HCT116 (cell line): Measurements from ENCODE around the gene MAP2K5. TPM values are rescaled to one million over a fixed set of nuclear protein-coding genes. Genes with fewer than 3 reads are reported as not detected.

Experiments
- ATAC-seq: fragments of 200-7000 bp; cut with Tn5 transposase; 2 replicates; pipeline ENCODE4 v1.9.1; 2020; ENCODE audit warnings: mild to moderate bottlenecking, moderate library complexity
- BruUV-seq: library from RNA; stranded (reverse); fragments of 400-500 nt; replicated peaks from 2 replicates; lab custom pipeline; 2021; lab: Mats Ljungman, UMichigan
- CTCF ChIA-PET: fragments of 300-600 bp; sonication (Branson Sonifier 250); formaldehyde crosslinking; loops from one replicate; lab custom pipeline; 2021; ENCODE audit warnings: antibody characterized with exemption; lab: Charles Lee
- POLR2A ChIA-PET: fragments of 300-600, 350-600 bp; sonication (Branson Sonifier 250); formaldehyde crosslinking; loops from one replicate; lab custom pipeline; 2021; ENCODE audit warnings: antibody characterized with exemption; lab: Charles Lee
- RAD21 ChIA-PET, 2 experiments: fragments of 300-600 bp; sonication (Branson Sonifier 250); formaldehyde crosslinking; loops; one replicate each; lab custom pipeline; 2023; ENCODE audit warnings: low total read pairs in 2 of 2; ENCODE audit not compliant: uncharacterized antibody in 2 of 2, unreplicated experiment in 2 of 2, low non-redundant PET in 1 of 2; lab: Charles Lee
- DNase-seq: peaks from one replicate; pipeline ENCODE4 v3.0.0-alpha.2; 2010; ENCODE audit warnings: low read depth, low spot score
- H2AFZ ChIP-seq: fragments of 200-600 bp; shearing (Covaris generic), sonication (generic); 2 replicates; pipeline ENCODE4 v1.6.1; 2017; ENCODE audit warnings: low read depth, mixed run types, mixed read lengths, antibody characterized with exemption, low read length; ENCODE audit not compliant: poor library complexity, severe bottlenecking
- H3K27ac ChIP-seq: 2 replicates; pipeline ENCODE4 v1.5.1; 2012; ENCODE audit warnings: low read depth, low read length
- H3K27me3 ChIP-seq: fragments of 200-600 bp; sonication (generic); 2 replicates; pipeline ENCODE4 v1.6.1; 2016; ENCODE audit warnings: mixed run types, low read length, mixed read lengths; ENCODE audit not compliant: insufficient read depth
- H3K36me3 ChIP-seq, 2 experiments: fragments of 200-500 bp in 1 of 2; fragments of 200-600 bp in 1 of 2; sonication (Bioruptor generic) in 1 of 2; sonication (generic) in 1 of 2; 2 replicates each; pipeline versions ENCODE4 v1.5.1 to v1.6.1; 2014 to 2016; ENCODE audit warnings: low read length in 2 of 2, inconsistent platforms in 1 of 2, mixed read lengths in 1 of 2, mixed run types in 1 of 2; ENCODE audit not compliant: insufficient read depth in 2 of 2, control insufficient read depth in 1 of 2
- H3K4me1 ChIP-seq, 2 experiments: fragments of 200-600 bp in 1 of 2; sonication (generic) in 1 of 2; 2 replicates each; pipeline versions ENCODE4 v1.5.1 to v1.6.1; 2012 to 2017; ENCODE audit warnings: low read length in 2 of 2, inconsistent platforms in 1 of 2, mild to moderate bottlenecking in 1 of 2, mixed read lengths in 1 of 2, mixed run types in 1 of 2, moderate library complexity in 1 of 2; ENCODE audit not compliant: insufficient read depth in 2 of 2, control insufficient read depth in 1 of 2
- H3K4me2 ChIP-seq: fragments of 200-600 bp; sonication (generic); 2 replicates; pipeline ENCODE4 v1.6.1; 2017; ENCODE audit warnings: mixed run types, low read length, mixed read lengths
- H3K4me3 ChIP-seq, 2 experiments: fragments of 200-600 bp in 1 of 2; sonication (generic) in 1 of 2; replicated peaks in 1 of 2; 2 replicates each; pipeline ENCODE4 v1.5.1; 2011 to 2016; ENCODE audit warnings: low read length in 2 of 2, control low read depth in 1 of 2, low read depth in 1 of 2, mild to moderate bottlenecking in 1 of 2, mixed read lengths in 1 of 2, mixed run types in 1 of 2
- H3K79me2 ChIP-seq: fragments of 200-600 bp; sonication (generic); 2 replicates; pipeline ENCODE4 v1.6.1; 2017; ENCODE audit warnings: mild to moderate bottlenecking, mixed run types, low read length, moderate library complexity, mixed read lengths; ENCODE audit not compliant: insufficient read depth
- H3K9ac ChIP-seq: fragments of 200-600 bp; sonication (generic); 2 replicates; pipeline ENCODE4 v1.6.1; 2016; ENCODE audit warnings: low read length, mixed read lengths
- H3K9me2 ChIP-seq: fragments of 200-600 bp; sonication (generic), shearing (Covaris generic); 2 replicates; pipeline ENCODE4 v1.6.1; 2017; ENCODE audit warnings: mixed run types, mild to moderate bottlenecking, moderate library complexity; ENCODE audit not compliant: insufficient read depth
- H3K9me3 ChIP-seq, 2 experiments: fragments of 200-500 bp in 1 of 2; fragments of 200-600 bp in 1 of 2; sonication (Bioruptor generic) in 1 of 2; sonication (generic) in 1 of 2; 2 replicates each; pipeline ENCODE4 v1.6.1; 2014 to 2017; ENCODE audit warnings: low read length in 2 of 2, mixed read lengths in 2 of 2, inconsistent platforms in 1 of 2, low read depth in 1 of 2, mild to moderate bottlenecking in 1 of 2, mixed run types in 1 of 2, moderate library complexity in 1 of 2; ENCODE audit not compliant: control insufficient read depth in 1 of 2, insufficient read depth in 1 of 2
- H4K20me1 ChIP-seq: fragments of 200-600 bp; sonication (generic), shearing (Covaris generic); 2 replicates; pipeline ENCODE4 v1.6.1; 2017; ENCODE audit warnings: mixed run types, mild to moderate bottlenecking, moderate library complexity; ENCODE audit not compliant: insufficient read depth
- ATF3 ChIP-seq: IDR thresholded peaks from 2 replicates; pipeline ENCODE4 v1.6.1; 2012
- CBX3 ChIP-seq: IDR thresholded peaks from 2 replicates; pipeline ENCODE4 v1.6.1; 2012; ENCODE audit warnings: low read depth
- CEBPB ChIP-seq: IDR thresholded peaks from 2 replicates; pipeline ENCODE4 v1.6.1; 2012; ENCODE audit warnings: low read depth
- EGR1 ChIP-seq: IDR thresholded peaks from 2 replicates; pipeline ENCODE4 v1.6.1; 2012; ENCODE audit warnings: low read depth
- ELF1 ChIP-seq: IDR thresholded peaks from 2 replicates; pipeline ENCODE4 v1.6.1; 2012; ENCODE audit warnings: low read depth, borderline replicate concordance
- EZH2phosphoT487 ChIP-seq: fragments of 200-600 bp; IDR thresholded peaks from 2 replicates; pipeline ENCODE4 v1.6.1; 2018; ENCODE audit warnings: antibody characterized with exemption, borderline replicate concordance
- FOSL1 ChIP-seq: IDR thresholded peaks from 2 replicates; pipeline ENCODE4 v1.6.1; 2012; ENCODE audit warnings: low read depth
- JUND ChIP-seq: IDR thresholded peaks from 2 replicates; pipeline ENCODE4 v1.6.1; 2012
- MAX ChIP-seq: IDR thresholded peaks from 2 replicates; pipeline ENCODE4 v1.6.1; 2012
- POLR2A ChIP-seq: IDR thresholded peaks from 2 replicates; pipeline ENCODE4 v1.7.0; 2011; ENCODE audit warnings: borderline replicate concordance; ENCODE audit not compliant: insufficient read depth, insufficient read length; ENCODE audit errors: extremely low read depth
- POLR2AphosphoS5 ChIP-seq: IDR thresholded peaks from 2 replicates; pipeline ENCODE4 v1.6.1; 2011; ENCODE audit warnings: mild to moderate bottlenecking, low read depth, low read length, moderate library complexity
- RAD21 ChIP-seq: IDR thresholded peaks from 2 replicates; pipeline ENCODE4 v1.6.1; 2012; ENCODE audit warnings: low read depth, mild to moderate bottlenecking
- REST ChIP-seq: IDR thresholded peaks from 2 replicates; pipeline ENCODE4 v1.6.1; 2012; ENCODE audit warnings: low read depth
- SP1 ChIP-seq: IDR thresholded peaks from 2 replicates; pipeline ENCODE4 v1.6.1; 2012; ENCODE audit warnings: low read depth
- SRF ChIP-seq: IDR thresholded peaks from 2 replicates; pipeline ENCODE4 v1.6.1; 2012; ENCODE audit warnings: low read depth
- TCF7L2 ChIP-seq: IDR thresholded peaks from 2 replicates; pipeline ENCODE4 v1.7.0; 2011; ENCODE audit warnings: borderline replicate concordance, inconsistent platforms; ENCODE audit not compliant: insufficient read depth, insufficient read length; ENCODE audit errors: extremely low read depth
- ZNF274 ChIP-seq: fragments of 200-500 bp; sonication (Bioruptor generic); IDR thresholded peaks from 2 replicates; pipeline ENCODE4 v1.6.1; 2014; ENCODE audit warnings: mild to moderate bottlenecking, low read depth, low read length, inconsistent platforms
- intact Hi-C: fragments of 100-400 bp; cut with micrococcal nuclease; formaldehyde crosslinking; loops from 2 replicates; pipeline ENCODE4 v1.10.0; 2022
- total RNA-seq: library from RNA; stranded (reverse); gene quantifications from one replicate; pipeline ENCODE4 v1.2.1, GENCODE V29; 2021; ENCODE audit not compliant: unreplicated experiment

MAP2K5 gene
- total RNA-seq, 1 experiment from 2014 or later, result 15.6 TPM

- ATAC-seq, result no peak
- POLR2A ChIA-PET, result no interaction called here
Measured at GRCh38 chr15:67732164-67732563, 189.7 kb downstream of the MAP2K5 start.

GRCh38 chr15:67732671-67733374 lies 190.3 kb downstream of the MAP2K5 start:
- no peaks in the 10 kb centered on the region for H3K9me3 ChIP-seq
- no peaks in the 10 kb centered on the region for H4K20me1 ChIP-seq
- no peaks in the 10 kb centered on the region for H3K27me3 ChIP-seq
- TF ChIP-seq POLR2A, result no peak
- no peak for TF ChIP-seq FOSL1
- TF ChIP-seq EZH2phosphoT487, result no peak
- no peak for TF ChIP-seq REST
- no peak for TF ChIP-seq SRF
- no peak for TF ChIP-seq MAX
- TF ChIP-seq RAD21, result no peak
- no peak for TF ChIP-seq CBX3
- TF ChIP-seq ELF1, result no peak
- no peak for TF ChIP-seq SP1
- no peak for TF ChIP-seq ZNF274
- TF ChIP-seq CEBPB, result no peak
- no peak for TF ChIP-seq JUND
- no peak for TF ChIP-seq TCF7L2
- intact Hi-C loops, result no loop called here
- ATAC-seq (no peak), DNase-seq (no peak)
- no peak overlapping the region for H3K27ac ChIP-seq
- no peak overlapping the region for H3K4me2 ChIP-seq
- no peaks in the 10 kb centered on the region for H3K9me2 ChIP-seq
- RAD21 ChIA-PET, result no interaction called here
- POLR2A ChIA-PET, result no interaction called here
- H2AFZ ChIP-seq, result no peak overlapping the region
- BruUV-seq, result no TSS peak
- H3K36me3 ChIP-seq, result no peaks in the 10 kb centered on the region
- H3K79me2 ChIP-seq, result no peaks in the 10 kb centered on the region
- no peaks in the 10 kb centered on the region for H3K4me1 ChIP-seq
- CTCF ChIA-PET, result no interaction called here
- H3K9ac ChIP-seq, result no peak overlapping the region
- no peak overlapping the region for H3K4me3 ChIP-seq

More at GRCh38 chr15:67732164-67732563, 189.7 kb downstream of the MAP2K5 start:
- H3K27me3 ChIP-seq, result no peaks in the 10 kb centered on the region
- H4K20me1 ChIP-seq, result no peaks in the 10 kb centered on the region
- H3K27ac ChIP-seq, result no peak overlapping the region
- no peaks in the 10 kb centered on the region for H3K9me3 ChIP-seq
- H3K4me1 ChIP-seq, result no peaks in the 10 kb centered on the region
- no peaks in the 10 kb centered on the region for H3K36me3 ChIP-seq
- H3K4me2 ChIP-seq, result no peak overlapping the region
- no peak for TF ChIP-seq EZH2phosphoT487
- TF ChIP-seq JUND, result no peak
- no peak for TF ChIP-seq EGR1
- TF ChIP-seq SP1, result no peak
- TF ChIP-seq ELF1, result no peak
- no peak for TF ChIP-seq FOSL1
- no peak for TF ChIP-seq POLR2AphosphoS5
- no peak for TF ChIP-seq SRF
- no peak for TF ChIP-seq ATF3
- H3K79me2 ChIP-seq, result no peaks in the 10 kb centered on the region
- no peak overlapping the region for H2AFZ ChIP-seq
- ChIA-PET RAD21 (no interaction called here), CTCF (no interaction called here)
- no peak for DNase-seq
- no peak overlapping the region for H3K9ac ChIP-seq
- BruUV-seq, result no TSS peak
- intact Hi-C loops, result no loop called here
- no peaks in the 10 kb centered on the region for H3K9me2 ChIP-seq
- H3K4me3 ChIP-seq, result no peak overlapping the region
